DND-41 (cell line): Measurements from ENCODE around the gene PPP1R3D.

ENCODE experiments used
- EZH2 ChIP-seq: IDR thresholded peaks from 3 replicates; pipeline ENCODE4 v1.6.1; 2012; ENCODE audit warnings: borderline replicate concordance, low read depth, mild to moderate bottlenecking, moderate library complexity, low read length, inconsistent platforms; ENCODE audit not compliant: severe bottlenecking
- TF ChIP-seq, protein P1 (sequence below): IDR thresholded peaks from 2 replicates; pipeline ENCODE4 v1.5.1; 2012; ENCODE audit warnings: borderline replicate concordance, low read length, moderate library complexity, mild to moderate bottlenecking; ENCODE audit not compliant: poor library complexity, severe bottlenecking; ENCODE audit errors: extremely low read depth

GRCh38 chr20:59933296-59933848 lies 6.7 kb downstream of the PPP1R3D start, which contains the start of gene SYCP2:
- TF ChIP-seq, protein P1, sequence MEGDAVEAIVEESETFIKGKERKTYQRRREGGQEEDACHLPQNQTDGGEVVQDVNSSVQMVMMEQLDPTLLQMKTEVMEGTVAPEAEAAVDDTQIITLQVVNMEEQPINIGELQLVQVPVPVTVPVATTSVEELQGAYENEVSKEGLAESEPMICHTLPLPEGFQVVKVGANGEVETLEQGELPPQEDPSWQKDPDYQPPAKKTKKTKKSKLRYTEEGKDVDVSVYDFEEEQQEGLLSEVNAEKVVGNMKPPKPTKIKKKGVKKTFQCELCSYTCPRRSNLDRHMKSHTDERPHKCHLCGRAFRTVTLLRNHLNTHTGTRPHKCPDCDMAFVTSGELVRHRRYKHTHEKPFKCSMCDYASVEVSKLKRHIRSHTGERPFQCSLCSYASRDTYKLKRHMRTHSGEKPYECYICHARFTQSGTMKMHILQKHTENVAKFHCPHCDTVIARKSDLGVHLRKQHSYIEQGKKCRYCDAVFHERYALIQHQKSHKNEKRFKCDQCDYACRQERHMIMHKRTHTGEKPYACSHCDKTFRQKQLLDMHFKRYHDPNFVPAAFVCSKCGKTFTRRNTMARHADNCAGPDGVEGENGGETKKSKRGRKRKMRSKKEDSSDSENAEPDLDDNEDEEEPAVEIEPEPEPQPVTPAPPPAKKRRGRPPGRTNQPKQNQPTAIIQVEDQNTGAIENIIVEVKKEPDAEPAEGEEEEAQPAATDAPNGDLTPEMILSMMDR = no peak
- no peak for TF ChIP-seq EZH2
